Cortex of kidney (tissue), 1 donor: Measurements from ENCODE around the gene FGD2.
"Not testable (repeated sequence)": the region's sequence is repeated elsewhere in the genome, so short reads cannot be mapped to it uniquely, and the experiment has no call there.

Source experiments
- DNase-seq: peaks from one replicate; lab custom pipeline; 2025; lab: John Stamatoyannopoulos, UW

Gene FGD2

DNA sequence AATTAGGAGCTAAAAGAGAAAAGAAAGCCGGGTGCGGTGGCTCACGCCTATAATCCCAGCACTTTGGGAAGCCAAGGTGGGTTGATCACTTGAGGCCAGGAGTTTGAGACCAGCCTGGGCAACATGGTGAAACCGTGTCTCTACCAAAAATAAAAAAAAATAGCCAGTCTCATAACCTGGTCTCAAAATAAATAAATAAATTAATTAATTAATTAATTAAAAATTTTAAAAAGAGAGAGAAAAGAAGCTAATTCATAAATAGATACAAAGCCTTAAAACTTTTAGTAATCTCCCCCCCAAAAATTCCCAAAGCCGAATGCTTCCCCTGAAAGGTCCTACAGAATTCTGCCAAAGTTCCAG, 53.5 kb downstream of the FGD2 start:
- DNase-seq: not testable (repeated sequence)

GRCh38 chr6:37059344-37060194, 54.1 kb downstream of the FGD2 start:
- DNase-seq: no peak

DNA sequence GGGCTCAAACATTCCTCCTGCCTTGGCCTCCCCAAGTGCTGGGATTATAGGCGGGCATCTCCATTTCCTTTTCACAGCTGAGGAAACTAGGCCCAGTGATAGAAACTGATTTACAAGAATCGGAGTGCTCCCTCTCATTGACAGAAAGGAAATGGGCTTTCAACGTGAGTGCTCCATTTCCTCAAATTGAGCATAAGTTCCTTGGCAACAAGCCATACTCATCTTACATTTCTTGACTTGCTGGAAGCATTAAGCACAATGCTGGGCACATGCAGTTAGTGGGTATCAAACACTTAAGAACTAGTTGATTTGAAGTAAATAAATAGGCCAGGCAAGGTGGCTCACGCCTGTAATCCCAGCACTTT, 54.7 kb downstream of the FGD2 start:
- DNase-seq: no peak

- no peak for DNase-seq
Measured at GRCh38 chr6:37061157-37061804, 55.8 kb downstream of the FGD2 start.

DNA sequence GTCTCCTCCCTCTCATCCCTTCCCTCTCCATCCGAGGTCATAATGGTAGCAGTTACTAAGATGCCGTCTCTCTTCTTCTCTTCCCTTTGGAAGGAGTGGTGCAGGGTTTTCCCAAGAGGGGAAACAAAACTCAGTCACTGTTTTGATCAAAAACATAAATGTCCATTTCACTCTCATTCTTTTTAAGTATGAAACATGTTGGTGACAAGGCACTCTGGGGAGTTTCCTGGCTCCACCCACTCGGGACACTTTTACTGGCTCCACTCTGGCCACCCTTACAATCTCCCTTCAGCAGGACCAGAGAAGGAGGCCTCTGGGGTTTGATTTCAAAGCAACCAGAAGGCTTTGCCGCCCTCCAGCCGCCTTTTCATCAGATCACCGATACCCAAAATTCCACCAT, 57.0 kb downstream of the FGD2 start:
- no peak for DNase-seq

DNA sequence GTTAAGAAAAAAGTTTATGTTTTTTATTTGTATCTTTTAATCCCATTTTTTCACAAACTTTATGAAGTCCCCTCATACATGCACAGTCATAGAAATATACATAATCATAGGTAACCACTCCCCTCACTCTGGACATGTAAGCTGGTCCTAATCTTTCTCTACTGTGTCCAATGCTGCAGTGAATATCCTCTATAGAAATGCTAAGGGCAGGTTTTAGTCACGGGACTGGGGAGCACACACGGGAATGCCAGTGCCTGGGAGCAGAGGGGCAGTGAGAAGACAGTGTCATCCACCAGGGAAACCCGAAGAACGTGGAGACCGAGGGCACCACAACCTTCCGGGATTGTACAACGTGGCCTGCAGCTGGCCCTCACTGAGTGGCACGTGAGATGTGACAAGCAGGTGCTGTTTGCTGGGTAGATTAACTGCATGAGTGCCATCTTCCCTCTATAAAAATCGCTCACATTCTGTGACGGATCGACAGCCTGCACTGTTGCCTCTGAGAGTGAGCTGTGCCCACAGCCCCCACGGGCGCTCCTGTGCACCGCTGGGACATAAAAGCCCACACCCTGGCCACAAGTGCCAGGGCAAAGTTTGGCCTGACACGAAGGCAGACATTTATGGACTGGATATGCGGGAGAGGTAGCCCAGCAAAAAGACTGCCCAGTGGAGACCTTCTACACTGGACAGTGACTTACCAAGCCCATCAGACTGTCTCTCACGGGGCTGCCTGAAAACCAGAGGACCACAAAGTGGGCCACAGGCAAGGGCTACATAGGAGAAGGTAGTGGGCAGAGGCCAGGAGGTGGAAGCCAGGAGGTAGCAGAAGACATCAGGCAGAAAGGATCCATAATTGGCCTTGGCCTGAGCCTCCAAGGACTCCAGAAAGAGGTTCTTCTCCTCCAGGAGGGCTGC, 63.2 kb downstream of the FGD2 start:
- no peak for DNase-seq

DNA sequence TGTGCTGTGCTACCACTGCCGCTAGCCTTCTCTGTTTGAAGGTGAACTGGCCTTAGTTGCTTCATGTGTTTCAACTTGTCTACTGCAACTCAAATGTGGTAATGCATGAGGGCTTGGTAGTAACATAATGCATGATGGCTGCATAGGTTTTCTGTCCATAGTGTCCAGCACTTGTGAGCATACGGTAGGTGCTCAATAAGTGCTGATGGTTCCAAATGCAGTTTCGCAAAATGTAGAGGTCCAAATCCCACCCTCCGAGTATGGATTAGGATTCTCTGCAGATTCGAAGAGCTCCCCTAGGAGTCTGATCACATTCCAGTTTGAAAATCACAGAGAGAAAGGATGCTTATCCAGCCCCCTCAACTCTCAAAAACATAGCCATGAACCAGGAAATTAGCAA, 64.2 kb downstream of the FGD2 start:
- DNase-seq: no peak

DNA sequence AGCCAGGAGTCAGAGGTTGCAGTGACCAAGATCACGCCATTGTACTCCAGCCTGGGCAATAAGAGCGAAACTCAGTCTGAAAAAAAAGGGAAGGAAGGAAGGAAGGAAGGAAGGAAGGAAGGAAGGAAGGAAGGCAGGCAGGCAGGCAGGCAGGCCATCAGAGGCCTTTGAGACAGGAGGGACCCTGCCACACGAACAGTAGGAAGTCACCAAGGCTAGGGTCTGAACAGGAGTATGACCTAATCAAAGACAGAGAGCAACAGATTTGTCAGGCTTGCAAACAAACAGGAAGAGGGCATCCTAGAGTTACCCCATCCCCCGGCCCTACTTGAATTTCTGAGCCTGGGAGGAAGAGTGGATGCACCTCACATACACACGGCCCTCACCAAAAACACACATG, 67.1 kb downstream of the FGD2 start:
- DNase-seq: no peak

- DNase-seq: no peak
Measured at GRCh38 chr6:37074053-37074827, 68.8 kb downstream of the FGD2 start.

GRCh38 chr6:37077191-37077904, 71.9 kb downstream of the FGD2 start:
- no peak for DNase-seq

DNA sequence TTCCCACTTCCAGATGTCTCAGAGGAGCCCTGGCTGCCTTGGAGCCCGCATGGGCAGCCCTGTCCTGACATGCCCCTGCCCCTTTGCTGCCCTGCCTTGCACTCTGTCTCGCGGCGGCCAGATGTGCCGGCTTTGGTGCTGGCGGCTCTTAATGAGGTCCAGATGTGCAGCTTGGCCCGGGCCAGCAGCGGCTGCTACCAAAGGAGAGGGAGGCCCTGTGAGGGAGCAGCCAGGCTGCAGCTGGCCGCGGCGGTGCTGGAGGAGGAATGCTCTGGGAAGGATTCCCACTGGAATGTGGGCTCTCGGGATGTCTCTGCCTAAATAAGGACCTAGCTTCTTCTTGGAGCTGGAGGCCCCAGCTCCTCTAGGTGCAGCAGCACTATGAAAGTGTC, 72.4 kb downstream of the FGD2 start:
- no peak for DNase-seq
